GM23338 (cell line): Measurements from ENCODE around the gene MAP2K1. TPM values are rescaled to one million over a fixed set of nuclear protein-coding genes. Genes with fewer than 3 reads are reported as not detected.
A peak's percentile ranks its signal among the peaks of the same experiment; 100 is the strongest.
"Not testable (repeated sequence)": the region's sequence is repeated elsewhere in the genome, so short reads cannot be mapped to it uniquely, and the experiment has no call there.

Experiments
- ATAC-seq: fragments of 200-7000 bp; cut with Tn5 transposase; 3 replicates; pipeline ENCODE4 v1.9.1; 2020
- DNase-seq: peaks from one replicate; pipeline ENCODE4 v3.0.0-alpha.2; 2015; ENCODE audit warnings: low spot score
- H2AFZ ChIP-seq: fragments of 200-600 bp; sonication (generic); 2 replicates; pipeline ENCODE4 v1.8.0; 2016; ENCODE audit warnings: antibody characterized with exemption, mild to moderate bottlenecking, moderate library complexity
- H3F3A ChIP-seq: fragments of 200-600 bp; sonication (generic); replicated peaks from 2 replicates; pipeline ENCODE4 v1.8.0; 2017; ENCODE audit warnings: antibody characterized with exemption, mixed run types, low read depth
- H3K27ac ChIP-seq: fragments of 200-600 bp; sonication (generic); 2 replicates; pipeline ENCODE4 v1.6.1; 2016; ENCODE audit warnings: low read depth
- H3K27me3 ChIP-seq: fragments of 200-600 bp; sonication (generic); 2 replicates; pipeline ENCODE4 v1.8.0; 2016; ENCODE audit warnings: mild to moderate bottlenecking, mixed run types, moderate library complexity; ENCODE audit not compliant: insufficient read depth
- H3K36me3 ChIP-seq: fragments of 200-600 bp; sonication (generic); 2 replicates; pipeline ENCODE4 v1.8.0; 2016; ENCODE audit warnings: mild to moderate bottlenecking; ENCODE audit not compliant: insufficient read depth
- H3K4me1 ChIP-seq: fragments of 200-600 bp; sonication (generic); 2 replicates; pipeline ENCODE4 v1.8.0; 2016; ENCODE audit warnings: mild to moderate bottlenecking, moderate library complexity; ENCODE audit not compliant: insufficient read depth
- H3K4me2 ChIP-seq: fragments of 200-600 bp; sonication (generic); 2 replicates; pipeline ENCODE4 v1.7.1; 2017; ENCODE audit warnings: mixed run types
- H3K4me3 ChIP-seq: fragments of 200-600 bp; sonication (generic); 2 replicates; pipeline ENCODE4 v1.6.1; 2016; ENCODE audit warnings: mixed run types
- H3K79me2 ChIP-seq: fragments of 200-600 bp; sonication (generic); replicated peaks from 2 replicates; pipeline ENCODE4 v1.8.0; 2017; ENCODE audit warnings: mild to moderate bottlenecking; ENCODE audit not compliant: insufficient read depth
- H3K9me2 ChIP-seq: fragments of 200-600 bp; sonication (generic); 2 replicates; pipeline ENCODE4 v1.8.0; 2017; ENCODE audit not compliant: insufficient read depth
- H4K20me1 ChIP-seq: fragments of 200-600 bp; sonication (generic); replicated peaks from 2 replicates; pipeline ENCODE4 v1.8.0; 2017; ENCODE audit warnings: mild to moderate bottlenecking; ENCODE audit not compliant: insufficient read depth
- H3K27ac Mint-ChIP-seq: 2 replicates; pipeline ENCODE4 v1.8.0; 2020; ENCODE audit warnings: inconsistent platforms, mild to moderate bottlenecking, moderate library complexity, mixed read lengths
- H3K27me3 Mint-ChIP-seq: 3 replicates; pipeline ENCODE4 v1.8.0; 2022; ENCODE audit warnings: low read depth, mild to moderate bottlenecking, moderate library complexity, mixed read lengths, inconsistent platforms; ENCODE audit not compliant: insufficient read depth, poor library complexity
- H3K36me3 Mint-ChIP-seq: 3 replicates; pipeline ENCODE4 v1.8.0; 2021; ENCODE audit warnings: low read depth, mild to moderate bottlenecking, inconsistent platforms, moderate library complexity, mixed read lengths
- H3K4me1 Mint-ChIP-seq: 3 replicates; pipeline ENCODE4 v1.8.0; 2020; ENCODE audit warnings: mild to moderate bottlenecking, inconsistent platforms, mixed read lengths
- H3K4me3 Mint-ChIP-seq: 3 replicates; pipeline ENCODE4 v1.8.0; 2021; ENCODE audit warnings: moderate library complexity, mild to moderate bottlenecking, inconsistent platforms, mixed read lengths
- H3K9me3 Mint-ChIP-seq: 3 replicates; pipeline ENCODE4 v1.8.0; 2020; ENCODE audit warnings: moderate library complexity, mild to moderate bottlenecking, inconsistent platforms, mixed read lengths
- CTCF ChIP-seq, 2 experiments: fragments of 200-600 bp in 1 of 2; sonication (generic) in 1 of 2; conservative IDR thresholded peaks; 2 replicates each; pipeline versions ENCODE4 v1.5.1 to v1.6.1; 2016 to 2017; ENCODE audit warnings: antibody characterized with exemption in 2 of 2, low read depth in 2 of 2, mild to moderate bottlenecking in 2 of 2, moderate library complexity in 1 of 2
- REST ChIP-seq: IDR thresholded peaks from one replicate; pipeline ENCODE4 v1.6.1; 2018; ENCODE audit warnings: antibody characterized with exemption; ENCODE audit not compliant: unreplicated experiment
- polyA plus RNA-seq: library from polyadenylated mRNA; unstranded; fragments of >200 nt; fragmentation: Nextera tagmentation; extraction: Ambion mirVana; gene quantifications from 2 replicates; pipeline ENCODE4 v1.2.1, GENCODE V29; 2016
- total RNA-seq: library from RNA; depleted of rRNA; stranded (reverse); fragments of >200 nt; shearing (Covaris generic); gene quantifications from 2 replicates; pipeline ENCODE4 v1.2.3, GENCODE V29; 2014

MAP2K1 gene
- total and polyA plus RNA-seq, 2 experiments from 2014 or later: 42.0 to 68.5 TPM

GRCh38 chr15:66498501-66499386 is 112.0 kb downstream of the MAP2K1 start:
- H3K9me2 ChIP-seq: no peaks in the 10 kb centered on the region
- H3K9me3 Mint-ChIP-seq: no peaks in the 10 kb centered on the region; the same call in 2 of the 3 replicates
- no peaks in the 10 kb centered on the region for H3K27me3 ChIP-seq
- peaks cover 80% of the 10 kb centered on the region for H3F3A ChIP-seq
- ATAC-seq: no peak
- peak overlapping the region; percentile 81 for H3K27ac ChIP-seq
- no peak overlapping the region for H3K4me2 ChIP-seq
- no peak overlapping the region for H3K4me3 ChIP-seq
- H3K4me1 Mint-ChIP-seq: peaks cover 33% of the 10 kb centered on the region
- peaks cover 77% of the 10 kb centered on the region for H3K36me3 Mint-ChIP-seq
- peaks cover 74% of the 10 kb centered on the region for H3K36me3 ChIP-seq
- H4K20me1 ChIP-seq: peaks cover 31% of the 10 kb centered on the region
- H3K4me3 Mint-ChIP-seq: peak overlapping the region; percentile 87; the same call in 1 of the 3 replicates
- peaks cover 22% of the 10 kb centered on the region for H3K4me1 ChIP-seq
- peak; percentile 57 for DNase-seq
- peak overlapping the region; percentile 98 for H3K27ac Mint-ChIP-seq
- TF ChIP-seq CTCF (conservative IDR thresholded peaks at IDR 0.05; ENCODE audit: low read depth in 2 of 2): peak; percentile 14 to 58; a peak in 2 of 4 replicates
- TF ChIP-seq REST: no peak
- peaks cover 15% of the 10 kb centered on the region for H3K27me3 Mint-ChIP-seq
- no peak overlapping the region for H2AFZ ChIP-seq
- H3K79me2 ChIP-seq: peaks cover 43% of the 10 kb centered on the region

- H3K36me3 Mint-ChIP-seq: peaks cover 76% of the 10 kb centered on the region
- peaks cover 17% of the 10 kb centered on the region for H3K27me3 Mint-ChIP-seq
- not testable (repeated sequence) for H3K9me2 ChIP-seq, DNase-seq, H3K27me3 ChIP-seq, ATAC-seq, H3K9me3 Mint-ChIP-seq, H2AFZ ChIP-seq, H3K4me3 ChIP-seq, H3K4me2 ChIP-seq
- peak overlapping the region; percentile 7; the same call in 1 of the 3 replicates for H3K4me3 Mint-ChIP-seq
- peak overlapping the region; percentile 81 for H3K27ac ChIP-seq
- peak overlapping the region; percentile 20 for H3K27ac Mint-ChIP-seq
- H3K79me2 ChIP-seq: peaks cover 54% of the 10 kb centered on the region
- peaks cover 24% of the 10 kb centered on the region for H3K4me1 Mint-ChIP-seq
- peaks cover 64% of the 10 kb centered on the region for H3K36me3 ChIP-seq
- peaks cover 76% of the 10 kb centered on the region for H3F3A ChIP-seq
- H4K20me1 ChIP-seq: peaks cover 31% of the 10 kb centered on the region
- peaks cover 22% of the 10 kb centered on the region for H3K4me1 ChIP-seq
Measured at GRCh38 chr15:66500346-66500745, 113.6 kb downstream of the MAP2K1 start.
